K562 (cell line): ENCODE data around the gene MIXL1. TPM values are rescaled to one million over a fixed set of nuclear protein-coding genes. Genes with fewer than 3 reads are reported as not detected.

ENCODE experiments used
- ATAC-seq: fragments of 200-7000 bp; cut with Tn5 transposase; 3 replicates; pipeline ENCODE4 v1.9.1; 2020; ENCODE audit warnings: moderate library complexity
- BruUV-seq: library from RNA; stranded (reverse); fragments of 400-500 nt; replicated peaks from 2 replicates; lab custom pipeline; 2021; lab: Mats Ljungman, UMichigan
- CTCF ChIA-PET: fragments of 300-600 bp; formaldehyde crosslinking; extraction: SDS; loops from one replicate; lab custom pipeline; 2021; ENCODE audit warnings: low intra/inter-chr PET ratio; lab: Yijun Ruan, JAX
- POLR2A ChIA-PET: fragments of 300-600, 350-650 bp; sonication (Branson Sonifier 250); formaldehyde crosslinking; extraction: SDS; loops from one replicate; lab custom pipeline; 2021; ENCODE audit warnings: antibody characterized with exemption, inconsistent platforms; lab: Yijun Ruan, JAX
- DNase-seq, 4 experiments: peaks; one replicate each; pipeline versions ENCODE4 v3.0.0 to v3.0.0-alpha.2; 2011 to 2018; ENCODE audit warnings: low spot score in 3 of 4, mixed read lengths in 3 of 4; ENCODE audit errors: extremely low read depth in 1 of 4
- FAIRE-seq: peaks from 2 replicates; lab custom pipeline; 2011; peaks lifted over from hg19 to GRCh38; lab: Jason Lieb, UNC
- H2AFZ ChIP-seq: 2 replicates; pipeline ENCODE4 v1.6.0; 2011; ENCODE audit warnings: low read depth, low read length, control low read depth, inconsistent platforms
- H3K27ac ChIP-seq: fragments of 200-600 bp; 3 replicates; pipeline ENCODE4 v1.8.0; 2011; ENCODE audit warnings: low read depth, mild to moderate bottlenecking, control low read depth, inconsistent platforms, low read length, moderate library complexity, mixed read lengths; ENCODE audit errors: extremely low read depth
- H3K27me3 ChIP-seq, 2 experiments: fragments of 300-600 bp in 1 of 2; 2 replicates in 1 of 2; 3 replicates in 1 of 2; pipeline versions ENCODE4 v1.6.0 to v1.8.0; 2011; ENCODE audit warnings: inconsistent platforms in 2 of 2, low read length in 2 of 2, mild to moderate bottlenecking in 1 of 2, mixed read lengths in 1 of 2, moderate library complexity in 1 of 2; ENCODE audit not compliant: control insufficient read depth in 2 of 2, insufficient read depth in 2 of 2
- H3K36me3 ChIP-seq: fragments of 300-600 bp; 3 replicates; pipeline ENCODE4 v1.8.0; 2011; ENCODE audit warnings: mild to moderate bottlenecking, low read length, inconsistent platforms; ENCODE audit not compliant: control insufficient read depth, insufficient read depth
- H3K4me1 ChIP-seq, 2 experiments: fragments of 200-600 bp in 1 of 2; replicated peaks in 1 of 2; 2 replicates in 1 of 2; 3 replicates in 1 of 2; pipeline versions ENCODE4 v1.5.1 to v1.8.0; 2011; ENCODE audit warnings: inconsistent platforms in 2 of 2, low read length in 2 of 2, mild to moderate bottlenecking in 1 of 2, mixed read lengths in 1 of 2, moderate library complexity in 1 of 2; ENCODE audit not compliant: control insufficient read depth in 2 of 2, insufficient read depth in 2 of 2
- H3K4me2 ChIP-seq: 2 replicates; pipeline ENCODE4 v1.6.1; 2011; ENCODE audit warnings: low read length, control low read depth, inconsistent platforms, mixed read lengths; ENCODE audit not compliant: insufficient read depth
- H3K4me3 ChIP-seq: fragments of 200-600 bp; sonication (generic), shearing (Covaris generic); 2 replicates; pipeline ENCODE4 v1.5.1; 2016; ENCODE audit warnings: control low read depth, inconsistent platforms
- H3K79me2 ChIP-seq: fragments of 200-600 bp; 3 replicates; pipeline ENCODE4 v1.8.0; 2011; ENCODE audit warnings: low read length, inconsistent platforms; ENCODE audit not compliant: control insufficient read depth, insufficient read depth
- H3K9ac ChIP-seq, 2 experiments: 2 replicates each; pipeline versions ENCODE4 v1.6.0 to v1.6.1; 2011; ENCODE audit warnings: low read depth in 2 of 2, low read length in 2 of 2, control low read depth in 1 of 2, inconsistent platforms in 1 of 2, mild to moderate bottlenecking in 1 of 2, mixed read lengths in 1 of 2; ENCODE audit not compliant: insufficient read depth in 1 of 2
- H3K9me1 ChIP-seq: one replicate; pipeline ENCODE4 v1.6.0; 2011; ENCODE audit warnings: inconsistent platforms, mild to moderate bottlenecking, low read length, moderate library complexity; ENCODE audit not compliant: control insufficient read depth, insufficient read depth
- H3K9me3 ChIP-seq: replicated peaks from 2 replicates; pipeline ENCODE4 v1.5.1; 2011; ENCODE audit warnings: low read depth, low read length, inconsistent platforms; ENCODE audit not compliant: control insufficient read depth, insufficient read depth
- H4K20me1 ChIP-seq: replicated peaks from 2 replicates; pipeline ENCODE4 v1.6.1; 2011; ENCODE audit warnings: low read length, inconsistent platforms, mixed read lengths; ENCODE audit not compliant: control insufficient read depth, insufficient read depth
- BRF2 ChIP-seq: IDR thresholded peaks from 3 replicates; pipeline ENCODE4 v1.6.1; 2011; ENCODE audit warnings: borderline replicate concordance, mild to moderate bottlenecking; ENCODE audit not compliant: insufficient read length, insufficient read depth
- HIVEP1 ChIP-seq: fragments of 250-450 bp; sonication (Bioruptor Pico); IDR thresholded peaks from 2 replicates; pipeline ENCODE4 v1.4.0; 2020; ENCODE audit warnings: mild to moderate bottlenecking
- NFE2 ChIP-seq: IDR thresholded peaks from 2 replicates; pipeline ENCODE4 v1.6.1; 2014; ENCODE audit warnings: antibody characterized with exemption, low read depth
- RFX5 ChIP-seq: IDR thresholded peaks from 2 replicates; pipeline ENCODE4 v1.6.1; 2011; ENCODE audit warnings: low read depth, mild to moderate bottlenecking, improper control_type of control experiment, low read length
- RUNX1 ChIP-seq: sonication (generic); IDR thresholded peaks from 2 replicates; pipeline ENCODE4 v1.6.1; 2016; ENCODE audit warnings: antibody characterized with exemption, low read depth
- SIN3A ChIP-seq, 2 experiments: fragments of 150-350 bp in 1 of 2; IDR thresholded peaks; 2 replicates each; pipeline ENCODE4 v1.6.1; 2011 to 2016; ENCODE audit warnings: borderline replicate concordance in 2 of 2, low read depth in 2 of 2, low read length in 2 of 2, mild to moderate bottlenecking in 2 of 2, moderate library complexity in 2 of 2; ENCODE audit not compliant: control insufficient read depth in 1 of 2
- SLC30A9 ChIP-seq: fragments of 250-450 bp; sonication (Bioruptor Pico); IDR thresholded peaks from 2 replicates; pipeline ENCODE4 v1.8.0; 2022; ENCODE audit warnings: mild to moderate bottlenecking, moderate library complexity
- TRIM25 ChIP-seq: fragments of 450-650 bp; IDR thresholded peaks from 2 replicates; pipeline ENCODE4 v1.7.0; 2016; ENCODE audit warnings: borderline replicate concordance
- ZFX ChIP-seq: sonication (generic); formaldehyde crosslinking; IDR thresholded peaks from 2 replicates; pipeline ENCODE4 v1.8.0; 2022; ENCODE audit warnings: mild to moderate bottlenecking, missing genetic modification reagents, moderate library complexity
- WGBS: fragments of 100-300 bp; shearing (Covaris generic); methylation state at CpG from one replicate; pipeline ENCODE4 v1.1.6; 2016; ENCODE audit warnings: low coverage, mixed read lengths; ENCODE audit not compliant: insufficient coverage; ENCODE audit errors: missing lambda C conversion rate; 5-methylcytosine and 5-hydroxymethylcytosine counted together
- in situ Hi-C: fragments of 300-500 bp; cut with MboI; formaldehyde crosslinking; loops from 4 replicates; pipeline ENCODE4 v1.15.0; 2018; ENCODE audit warnings: inconsistent platforms, mixed read lengths
- intact Hi-C: fragments of 100-400 bp; cut with micrococcal nuclease; formaldehyde crosslinking; loops from 2 replicates; pipeline ENCODE4 v1.14.2; 2022
- polyA plus RNA-seq, 8 experiments: library from polyadenylated mRNA; depleted of rRNA in 4 of 8; stranded (reverse) in 5 of 8; unstranded in 3 of 8; fragments of >200 nt; fragmentation: Nextera tagmentation in 2 of 8; fragmentation: Illumina TruSeq in 1 of 8; extraction: Ambion mirVana in 2 of 8; extraction: Trizol in 1 of 8; gene quantifications; 2 replicates each; pipeline versions ENCODE4 v1.2.1 to v1.2.3, GENCODE V29; 2011 to 2014; ENCODE audit warnings: inconsistent platforms in 1 of 8, missing spikeins in 1 of 8
- total RNA-seq, 7 experiments: library from RNA; depleted of rRNA in 6 of 7; stranded (reverse); fragments of >200 nt in 6 of 7; fragmentation: Illumina TruSeq in 2 of 7; extraction: Trizol in 2 of 7; gene quantifications; 2 replicates each; pipeline versions ENCODE4 v1.2.1 to v1.2.3, GENCODE V29; 2011 to 2021; ENCODE audit warnings: low replicate concordance in 1 of 7
- TF ChIP-seq, protein P1 (sequence below), 2 experiments: fragments of 450-650 bp in 1 of 2; IDR thresholded peaks; 2 replicates each; pipeline ENCODE4 v1.6.1; 2011 to 2017; ENCODE audit warnings: low read depth in 2 of 2, antibody characterized with exemption in 1 of 2, borderline replicate concordance in 1 of 2, low read length in 1 of 2, mild to moderate bottlenecking in 1 of 2, mixed read lengths in 1 of 2; ENCODE audit not compliant: control insufficient read depth in 1 of 2

MIXL1 gene
- total and polyA plus RNA-seq, 9 of the 15 experiments (the other 6 are each of a cell fraction or from before 2014, with no cell fraction given), result not detected

DNA sequence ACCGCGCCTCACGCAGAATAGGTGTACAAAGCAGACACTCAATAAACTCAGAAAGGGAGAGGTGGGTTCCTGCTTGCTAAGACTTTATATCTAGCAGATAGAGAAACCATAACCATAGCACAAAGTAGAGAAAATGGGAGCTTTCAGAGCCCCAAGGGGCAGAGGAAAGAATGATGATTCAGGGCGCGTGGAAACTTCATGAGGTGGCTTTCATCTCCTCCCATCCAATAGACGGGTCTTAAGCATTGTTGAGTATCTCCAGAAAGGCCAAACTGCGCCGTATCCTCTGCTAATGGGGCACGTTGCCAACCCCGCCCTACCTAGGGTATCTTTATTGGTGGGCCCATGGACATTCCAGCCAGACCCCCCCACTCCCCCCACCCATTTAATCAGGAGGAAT is 778 bp upstream of the MIXL1 start:
- Histone ChIP-seq H3K9ac (no peak overlapping the region), H3K27ac (no peak overlapping the region), H2AFZ (no peak overlapping the region), H3K36me3 (no peaks in the 10 kb centered on the region), H3K79me2 (no peaks in the 10 kb centered on the region), H4K20me1 (0 out of 2 replicates have a peak, but pooled peaks cover 4% of the 10 kb centered on the region), H3K9me1 (no peaks in the 10 kb centered on the region), H3K4me2 (no peak overlapping the region), H3K4me3 (no peak overlapping the region), H3K9me3 (no peaks in the 10 kb centered on the region), H3K27me3 (0 out of 5 replicates have a peak, but pooled peaks cover 0 to 4% of the 10 kb centered on the region in 2 experiments), H3K4me1 (peaks cover 4 to 12% of the 10 kb centered on the region in 2 experiments; a peak in 4 of 5 replicates)
- BruUV-seq, result no TSS peak
- in situ Hi-C loops (no loop called here), intact Hi-C loops (no loop called here)
- no peak for ATAC-seq
- 63% methylated on average over 10 of the region's 10 CpGs for WGBS
- CTCF ChIA-PET, result no interaction called here
- TF ChIP-seq TRIM25, result no peak
- TF ChIP-seq RFX5, result no peak
- TF ChIP-seq SIN3A (IDR thresholded peaks at IDR 0.05; ENCODE audit: borderline replicate concordance in 2 of 2, control insufficient read depth in 1 of 2, low read depth in 2 of 2, low read length in 2 of 2), result no peak
- TF ChIP-seq, protein P1, sequence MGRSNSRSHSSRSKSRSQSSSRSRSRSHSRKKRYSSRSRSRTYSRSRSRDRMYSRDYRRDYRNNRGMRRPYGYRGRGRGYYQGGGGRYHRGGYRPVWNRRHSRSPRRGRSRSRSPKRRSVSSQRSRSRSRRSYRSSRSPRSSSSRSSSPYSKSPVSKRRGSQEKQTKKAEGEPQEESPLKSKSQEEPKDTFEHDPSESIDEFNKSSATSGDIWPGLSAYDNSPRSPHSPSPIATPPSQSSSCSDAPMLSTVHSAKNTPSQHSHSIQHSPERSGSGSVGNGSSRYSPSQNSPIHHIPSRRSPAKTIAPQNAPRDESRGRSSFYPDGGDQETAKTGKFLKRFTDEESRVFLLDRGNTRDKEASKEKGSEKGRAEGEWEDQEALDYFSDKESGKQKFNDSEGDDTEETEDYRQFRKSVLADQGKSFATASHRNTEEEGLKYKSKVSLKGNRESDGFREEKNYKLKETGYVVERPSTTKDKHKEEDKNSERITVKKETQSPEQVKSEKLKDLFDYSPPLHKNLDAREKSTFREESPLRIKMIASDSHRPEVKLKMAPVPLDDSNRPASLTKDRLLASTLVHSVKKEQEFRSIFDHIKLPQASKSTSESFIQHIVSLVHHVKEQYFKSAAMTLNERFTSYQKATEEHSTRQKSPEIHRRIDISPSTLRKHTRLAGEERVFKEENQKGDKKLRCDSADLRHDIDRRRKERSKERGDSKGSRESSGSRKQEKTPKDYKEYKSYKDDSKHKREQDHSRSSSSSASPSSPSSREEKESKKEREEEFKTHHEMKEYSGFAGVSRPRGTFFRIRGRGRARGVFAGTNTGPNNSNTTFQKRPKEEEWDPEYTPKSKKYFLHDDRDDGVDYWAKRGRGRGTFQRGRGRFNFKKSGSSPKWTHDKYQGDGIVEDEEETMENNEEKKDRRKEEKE (IDR thresholded peaks at IDR 0.05; ENCODE audit: borderline replicate concordance in 1 of 2, control insufficient read depth in 1 of 2, low read depth in 2 of 2, low read length in 1 of 2), result no peak
- no peak for TF ChIP-seq NFE2
- no peak for TF ChIP-seq SLC30A9
- TF ChIP-seq BRF2, result no peak
- no peak for TF ChIP-seq ZFX
- no peak for TF ChIP-seq HIVEP1
- no peak for TF ChIP-seq RUNX1
- POLR2A ChIA-PET, result interaction anchor here (0.8 to 1.0 kb wide), 2 partner anchors 10 to 16 kb away, joined by 3 to 4 read pairs; no protein-coding TSS in a partner anchor
- DNase-seq, result no peak
- FAIRE-seq, result no peak
